LNCaP clone FGC (cell line): Measurements from ENCODE around the gene MYO15A.

Source experiments
- DNase-seq: peaks from one replicate; pipeline ENCODE4 v3.0.0-alpha.2; 2011; ENCODE audit warnings: low read depth
- H3K4me3 ChIP-seq: 2 replicates; pipeline ENCODE4 v1.5.1; 2011; ENCODE audit warnings: mild to moderate bottlenecking, low read depth, low read length, control low read depth
- TF ChIP-seq, protein P1 (sequence below): IDR thresholded peaks from 2 replicates; pipeline ENCODE4 v1.5.1; 2012; ENCODE audit warnings: mild to moderate bottlenecking; ENCODE audit not compliant: control insufficient read depth, insufficient read depth; ENCODE audit errors: extremely low read depth

The MYO15A gene

DNA sequence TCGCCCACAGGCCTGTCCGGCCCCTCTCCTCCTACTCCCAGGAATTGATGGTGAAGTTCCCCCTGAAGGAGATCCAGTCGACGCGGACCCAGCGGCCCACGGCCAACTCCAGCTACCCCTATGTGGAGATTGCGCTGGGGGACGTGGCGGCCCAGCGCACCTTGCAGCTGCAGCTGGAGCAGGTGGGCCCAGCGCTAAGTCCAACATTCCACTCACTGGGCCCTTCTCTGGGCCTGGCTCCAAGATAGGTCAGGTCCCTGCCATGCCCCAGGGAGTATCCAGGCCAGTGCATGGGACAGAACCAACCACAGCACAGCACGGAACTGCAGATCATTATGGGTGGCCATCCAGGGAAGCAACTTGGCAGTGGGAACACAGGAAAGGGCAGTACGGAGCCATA lies 65.2 kb downstream of the MYO15A start:
- H3K4me3 ChIP-seq, result no peak overlapping the region
- TF ChIP-seq, protein P1, sequence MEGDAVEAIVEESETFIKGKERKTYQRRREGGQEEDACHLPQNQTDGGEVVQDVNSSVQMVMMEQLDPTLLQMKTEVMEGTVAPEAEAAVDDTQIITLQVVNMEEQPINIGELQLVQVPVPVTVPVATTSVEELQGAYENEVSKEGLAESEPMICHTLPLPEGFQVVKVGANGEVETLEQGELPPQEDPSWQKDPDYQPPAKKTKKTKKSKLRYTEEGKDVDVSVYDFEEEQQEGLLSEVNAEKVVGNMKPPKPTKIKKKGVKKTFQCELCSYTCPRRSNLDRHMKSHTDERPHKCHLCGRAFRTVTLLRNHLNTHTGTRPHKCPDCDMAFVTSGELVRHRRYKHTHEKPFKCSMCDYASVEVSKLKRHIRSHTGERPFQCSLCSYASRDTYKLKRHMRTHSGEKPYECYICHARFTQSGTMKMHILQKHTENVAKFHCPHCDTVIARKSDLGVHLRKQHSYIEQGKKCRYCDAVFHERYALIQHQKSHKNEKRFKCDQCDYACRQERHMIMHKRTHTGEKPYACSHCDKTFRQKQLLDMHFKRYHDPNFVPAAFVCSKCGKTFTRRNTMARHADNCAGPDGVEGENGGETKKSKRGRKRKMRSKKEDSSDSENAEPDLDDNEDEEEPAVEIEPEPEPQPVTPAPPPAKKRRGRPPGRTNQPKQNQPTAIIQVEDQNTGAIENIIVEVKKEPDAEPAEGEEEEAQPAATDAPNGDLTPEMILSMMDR, result no peak
- DNase-seq, result no peak

DNA sequence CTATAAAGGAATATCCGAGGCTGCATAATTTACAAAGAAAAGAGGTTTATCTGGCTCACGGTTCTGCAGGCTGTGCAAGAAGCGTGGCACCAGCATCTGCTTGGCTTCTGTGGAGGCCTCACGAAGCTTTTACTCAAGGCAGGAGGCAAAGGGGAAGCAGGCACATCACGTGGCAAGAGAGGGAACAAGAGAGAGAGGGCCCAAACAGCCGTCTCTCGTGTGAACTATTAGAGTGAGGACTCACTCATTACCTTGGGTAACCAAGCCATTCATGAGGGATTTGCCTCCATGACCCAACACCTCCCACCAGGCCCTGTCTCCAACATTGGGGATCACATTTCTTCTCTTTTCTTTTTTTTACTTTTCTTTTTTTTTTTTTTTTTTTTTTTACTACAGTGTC lies 67.6 kb downstream of the MYO15A start:
- no peak overlapping the region for H3K4me3 ChIP-seq
- TF ChIP-seq, protein P1, result no peak
- no peak for DNase-seq

DNA sequence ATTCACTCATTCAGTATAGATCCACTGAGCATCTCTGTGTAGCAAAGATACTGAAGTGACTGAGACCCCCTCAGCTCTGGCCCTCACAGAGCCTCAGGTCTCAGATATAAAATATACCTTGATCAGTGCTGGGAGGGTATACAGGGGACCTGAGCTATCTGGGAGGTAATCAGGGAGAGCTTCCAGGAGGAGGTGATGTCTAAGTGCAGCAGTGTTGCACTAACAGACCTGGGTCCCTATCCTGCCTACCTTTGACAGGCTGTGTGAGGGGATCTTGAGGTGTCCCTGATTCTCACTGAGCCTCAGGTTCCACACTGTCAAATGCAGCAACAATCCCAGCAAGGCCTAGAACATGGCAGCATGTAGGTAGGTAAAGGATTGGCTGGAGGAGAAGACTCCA lies 68.6 kb downstream of the MYO15A start:
- no peak overlapping the region for H3K4me3 ChIP-seq
- no peak for DNase-seq
- TF ChIP-seq, protein P1, result no peak

DNA sequence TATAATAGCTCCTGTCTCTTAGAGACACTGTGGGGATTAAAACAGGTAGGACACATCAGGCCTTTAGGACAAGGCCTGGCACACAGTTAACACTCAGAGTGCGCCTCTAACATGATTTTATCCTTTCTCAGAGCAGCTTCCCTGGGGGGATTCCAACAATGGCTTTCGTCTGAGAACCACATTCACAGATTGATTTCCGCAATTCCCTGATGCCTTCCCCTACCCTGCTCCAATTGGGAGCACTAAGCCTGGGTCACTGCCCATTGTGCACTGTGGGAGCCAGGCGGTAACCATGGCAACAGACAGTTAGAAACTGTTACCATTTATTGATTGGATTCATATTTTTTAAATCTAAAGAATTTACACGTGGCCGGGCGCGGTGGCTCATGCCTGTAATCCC lies 69.2 kb downstream of the MYO15A start:
- DNase-seq, result no peak
- TF ChIP-seq, protein P1, result no peak
- no peak overlapping the region for H3K4me3 ChIP-seq

DNA sequence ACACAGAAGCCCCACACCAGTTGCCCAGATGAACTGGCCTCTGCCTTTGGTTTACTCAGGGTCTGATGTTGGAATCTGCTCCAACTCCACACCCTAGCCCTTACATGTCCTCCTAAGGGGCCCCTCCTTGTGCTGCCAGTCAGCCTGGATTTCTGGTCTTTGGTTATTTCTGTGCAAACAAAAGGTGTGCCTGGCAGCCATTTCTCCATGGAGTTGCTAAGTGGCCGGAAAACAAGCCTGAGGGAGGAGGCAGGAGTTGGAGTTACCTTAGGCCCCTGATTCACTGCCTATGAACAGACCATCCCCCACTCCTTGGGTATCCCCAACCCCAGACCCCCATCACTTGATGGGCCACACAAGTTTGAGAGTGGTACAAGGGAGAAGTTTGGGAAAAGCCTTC lies 70.6 kb downstream of the MYO15A start:
- DNase-seq, result no peak
- TF ChIP-seq, protein P1, result no peak
- no peak overlapping the region for H3K4me3 ChIP-seq

DNA sequence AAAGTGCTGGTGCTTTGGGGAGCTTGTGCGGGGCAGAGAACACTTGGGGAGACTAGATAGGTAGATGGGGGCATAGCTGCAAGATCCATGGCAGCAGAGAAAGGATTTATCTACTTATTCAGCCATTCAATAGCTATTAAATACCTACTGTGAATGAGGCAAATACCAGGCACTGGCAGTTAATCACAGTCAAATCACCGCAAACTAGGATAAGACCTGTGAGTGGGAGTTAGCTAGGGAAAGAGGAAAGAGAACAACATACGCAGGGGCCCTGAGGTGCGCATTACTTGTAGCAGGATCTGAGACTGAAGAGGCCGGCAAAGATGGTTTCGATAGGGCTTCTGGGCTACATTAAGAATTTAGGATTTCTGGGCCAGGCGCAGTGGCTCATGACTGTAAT lies 71.2 kb downstream of the MYO15A start:
- no peak for DNase-seq
- no peak overlapping the region for H3K4me3 ChIP-seq
- TF ChIP-seq, protein P1, result no peak

DNA sequence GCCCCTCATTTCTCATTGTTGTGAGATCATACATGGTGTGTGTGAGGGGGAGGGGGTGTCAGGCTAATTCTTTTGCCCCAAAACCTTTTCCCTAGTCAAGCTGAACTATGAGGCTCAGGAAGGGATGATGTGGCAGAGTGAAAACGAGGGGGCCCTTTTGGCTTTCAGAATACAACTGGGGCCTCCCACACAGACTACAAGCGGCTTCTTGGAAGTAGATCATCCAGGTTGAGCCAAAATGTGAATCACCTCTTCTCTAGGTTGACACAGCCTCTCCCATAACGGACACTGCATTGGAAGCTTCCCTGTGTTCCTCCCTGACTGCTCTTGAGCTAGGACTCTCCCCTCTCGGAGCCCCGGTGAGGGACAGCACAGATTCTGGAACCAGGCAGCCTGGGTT lies 72.8 kb downstream of the MYO15A start:
- TF ChIP-seq, protein P1, result no peak
- DNase-seq, result no peak
- H3K4me3 ChIP-seq, result no peak overlapping the region
